ENCODE results near the gene ARFGEF2. TPM values are rescaled to one million over a fixed set of nuclear protein-coding genes. Genes with fewer than 3 reads are reported as not detected.
"Not testable (repeated sequence)": the region's sequence is repeated elsewhere in the genome, so short reads cannot be mapped to it uniquely, and the experiment has no call there.

ARFGEF2 gene
- polyA plus RNA-seq, 1 donor = 12.9 TPM

GRCh38 chr20:48995589-48995988 is 74.1 kb downstream of the ARFGEF2 start:
- DNase-seq (ENCODE audit: low read depth) = no peak

DNA sequence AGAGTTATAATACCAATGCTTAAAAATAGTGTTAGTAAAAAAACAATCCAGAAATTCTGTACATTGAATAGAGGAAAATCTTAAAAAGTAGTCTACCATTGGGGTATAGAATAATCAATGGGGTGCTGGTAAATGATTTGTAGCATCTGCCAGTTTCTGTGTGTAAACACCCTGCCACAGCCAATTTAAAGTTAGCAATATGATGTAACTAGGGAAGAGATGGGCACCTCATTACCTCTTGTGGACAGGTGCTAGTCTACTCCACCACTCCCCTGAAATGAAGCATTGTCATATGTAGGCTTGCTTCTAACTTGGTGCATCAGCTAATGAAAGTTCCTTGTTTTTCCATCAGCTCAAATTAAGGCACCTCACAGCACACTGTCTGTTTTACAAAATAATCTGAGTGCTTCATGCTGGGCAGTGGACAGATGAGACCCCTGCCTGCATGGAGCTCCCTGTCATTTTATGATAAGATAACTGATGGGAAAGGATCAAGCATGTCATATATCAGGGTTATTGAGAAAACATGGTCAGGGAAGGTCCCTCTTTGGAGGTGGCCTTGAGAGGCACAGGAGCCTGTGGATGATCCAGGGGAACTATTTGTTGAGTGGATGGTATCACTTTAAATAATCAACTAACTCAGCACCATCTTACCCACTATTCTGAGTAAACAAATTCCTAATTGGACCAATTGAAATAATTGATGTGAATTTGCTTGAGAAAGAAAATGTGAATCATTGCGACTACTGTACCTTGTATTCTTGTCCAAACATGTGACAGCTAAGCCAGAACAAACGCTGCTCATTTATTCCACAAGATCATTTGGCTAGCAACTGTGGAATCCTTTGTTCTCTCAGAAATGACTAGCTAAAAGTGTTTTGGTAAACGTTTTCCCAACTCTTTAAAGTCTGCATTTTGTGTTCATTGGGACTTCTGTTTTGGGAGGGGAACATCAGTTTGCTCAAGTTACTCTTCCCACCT is 78.7 kb downstream of the ARFGEF2 start:
- DNase-seq (ENCODE audit: low read depth) = peak; percentile 1

GRCh38 chr20:49001741-49002140 is 80.2 kb downstream of the ARFGEF2 start:
- no peak for DNase-seq (ENCODE audit: low read depth)

DNA sequence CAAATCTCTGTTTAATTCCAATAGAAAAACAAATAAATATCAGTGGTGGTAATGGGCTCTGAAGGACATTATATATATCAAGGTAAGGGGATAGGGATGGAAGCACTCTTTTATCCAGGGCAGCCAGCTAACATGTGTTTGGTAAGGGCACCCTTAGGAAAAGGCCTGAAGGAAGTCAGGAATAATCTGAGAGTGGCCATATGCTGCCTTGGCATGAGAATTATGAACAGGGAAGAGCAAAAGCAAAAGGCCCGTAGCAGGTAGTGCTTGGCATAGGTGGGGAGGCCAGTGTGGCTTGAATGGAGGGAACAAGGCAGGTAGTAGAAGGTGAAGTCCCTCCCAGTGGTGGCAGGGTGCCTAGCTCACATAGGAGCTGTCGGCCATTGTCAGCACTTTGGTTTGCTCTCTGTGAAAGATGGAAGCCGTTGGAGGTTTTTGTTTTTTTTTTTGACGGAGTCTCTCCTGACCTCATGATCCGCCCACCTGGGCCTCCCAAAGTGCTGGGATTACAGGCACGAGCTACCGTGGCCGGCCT is 85.0 kb downstream of the ARFGEF2 start:
- no peak for DNase-seq (ENCODE audit: low read depth)

GRCh38 chr20:49009899-49010631 is 88.6 kb downstream of the ARFGEF2 start:
- DNase-seq (ENCODE audit: low read depth) = no peak

DNA sequence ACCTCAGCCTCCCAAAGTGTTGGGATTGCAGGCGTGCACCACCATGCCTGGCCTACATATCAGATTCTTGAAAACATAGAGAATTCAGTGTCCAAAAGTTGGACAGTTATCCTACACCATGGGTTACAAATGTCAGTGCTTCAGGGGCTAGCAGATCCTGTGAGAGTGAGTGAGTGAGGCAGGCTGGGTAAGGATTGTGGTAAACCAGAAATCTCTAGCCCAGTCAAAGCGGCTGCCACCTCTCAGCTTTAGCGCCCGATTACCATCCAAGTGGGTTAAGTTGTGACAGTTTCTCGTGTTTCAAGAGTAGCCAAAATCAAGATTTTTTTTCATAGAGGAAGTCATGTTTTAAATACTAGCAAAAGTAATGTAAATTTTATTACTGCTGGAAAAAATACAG is 102.7 kb downstream of the ARFGEF2 start:
- no peak for DNase-seq (ENCODE audit: low read depth)

DNA sequence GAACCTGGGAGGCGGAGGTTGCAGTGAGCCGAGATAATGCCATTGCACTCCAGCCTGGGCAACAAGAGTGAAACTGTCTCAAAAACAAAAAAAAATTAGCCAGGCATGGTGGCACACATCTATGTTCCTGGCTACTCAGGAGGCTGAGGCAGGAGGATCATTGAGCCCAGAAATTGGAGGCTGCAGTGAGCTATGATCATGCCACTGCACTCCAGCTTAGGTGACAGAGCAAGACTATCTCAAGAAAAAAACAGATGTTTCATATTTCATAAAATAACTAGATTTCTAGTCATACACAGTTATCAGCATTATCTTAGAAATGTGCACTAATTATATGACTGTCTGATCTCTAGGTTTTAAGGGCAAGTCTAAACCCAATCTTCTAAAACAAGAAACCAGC is 106.7 kb downstream of the ARFGEF2 start:
- not testable (repeated sequence) for DNase-seq (ENCODE audit: low read depth)

GRCh38 chr20:49028684-49029083 is 107.2 kb downstream of the ARFGEF2 start:
- DNase-seq (ENCODE audit: low read depth) = no peak

DNA sequence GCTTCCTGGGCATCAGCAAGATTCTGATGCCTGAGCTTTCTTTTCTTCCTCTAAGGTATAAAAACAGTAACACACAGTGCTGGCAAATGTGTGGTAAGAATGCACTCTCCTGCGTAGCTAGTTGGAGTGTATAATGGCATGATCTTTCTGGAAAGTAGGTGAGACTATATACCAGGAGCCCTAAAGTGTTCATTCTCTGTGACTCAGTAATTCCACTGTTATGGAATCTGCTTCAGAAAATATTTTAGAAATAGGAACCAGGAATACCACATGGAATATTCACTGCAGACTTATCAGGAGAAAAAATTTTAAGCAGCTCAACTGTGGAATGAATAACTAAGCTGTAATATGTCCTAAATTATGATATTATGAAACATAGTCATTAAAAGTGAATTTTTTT is 107.7 kb downstream of the ARFGEF2 start:
- no peak for DNase-seq (ENCODE audit: low read depth)

DNA sequence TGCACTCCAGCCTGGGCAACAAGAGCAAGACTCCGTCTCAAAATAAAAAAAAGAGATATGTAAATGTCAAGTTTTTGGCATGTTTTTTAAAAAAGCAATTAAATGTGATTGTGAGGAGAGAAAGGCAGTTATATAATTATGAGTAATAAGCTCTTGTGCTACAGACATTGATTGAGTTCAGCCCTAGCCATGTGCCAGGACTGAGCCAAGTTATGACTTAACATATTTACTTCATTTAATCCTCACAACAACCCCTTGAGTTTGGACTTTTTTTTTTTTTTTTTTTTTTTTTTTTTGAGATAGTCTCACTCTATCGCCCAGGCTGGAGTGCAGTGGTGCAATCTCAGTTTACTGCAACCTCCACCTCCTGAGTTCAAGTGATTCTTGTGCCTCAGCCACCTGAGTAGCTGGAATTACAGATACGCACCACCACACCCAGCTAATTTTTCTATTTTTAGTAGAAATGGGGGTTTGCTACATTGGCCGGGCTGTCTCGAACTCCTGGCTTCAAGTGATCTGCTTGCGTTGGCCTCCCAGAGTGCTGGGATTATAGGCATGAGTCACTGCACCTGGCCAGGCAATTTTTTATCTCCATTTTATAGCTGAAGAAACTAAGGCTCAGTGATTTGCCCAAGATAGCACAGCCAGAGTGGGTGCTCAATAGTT is 109.6 kb downstream of the ARFGEF2 start:
- DNase-seq (ENCODE audit: low read depth) = no peak

DNA sequence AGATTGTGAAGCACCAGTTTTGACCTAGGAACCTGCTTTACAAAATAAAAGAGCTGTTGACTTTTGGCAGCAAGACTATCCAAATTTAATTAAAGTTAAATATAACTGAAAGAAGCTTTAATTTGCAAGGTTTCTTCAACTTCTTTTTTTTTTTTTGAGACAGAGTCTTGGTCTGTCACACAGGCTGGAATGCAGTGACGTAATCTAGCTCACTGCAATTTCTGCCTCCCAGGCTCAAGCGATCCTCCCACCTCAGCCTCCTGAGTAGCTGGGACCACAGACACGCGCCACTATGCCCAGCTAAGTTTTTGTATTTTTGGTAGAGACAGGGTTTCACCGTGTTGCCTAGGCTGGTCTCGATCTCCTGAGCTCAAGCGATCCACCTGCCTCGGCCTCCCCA is 110.9 kb downstream of the ARFGEF2 start:
- no peak for DNase-seq (ENCODE audit: low read depth)

DNA sequence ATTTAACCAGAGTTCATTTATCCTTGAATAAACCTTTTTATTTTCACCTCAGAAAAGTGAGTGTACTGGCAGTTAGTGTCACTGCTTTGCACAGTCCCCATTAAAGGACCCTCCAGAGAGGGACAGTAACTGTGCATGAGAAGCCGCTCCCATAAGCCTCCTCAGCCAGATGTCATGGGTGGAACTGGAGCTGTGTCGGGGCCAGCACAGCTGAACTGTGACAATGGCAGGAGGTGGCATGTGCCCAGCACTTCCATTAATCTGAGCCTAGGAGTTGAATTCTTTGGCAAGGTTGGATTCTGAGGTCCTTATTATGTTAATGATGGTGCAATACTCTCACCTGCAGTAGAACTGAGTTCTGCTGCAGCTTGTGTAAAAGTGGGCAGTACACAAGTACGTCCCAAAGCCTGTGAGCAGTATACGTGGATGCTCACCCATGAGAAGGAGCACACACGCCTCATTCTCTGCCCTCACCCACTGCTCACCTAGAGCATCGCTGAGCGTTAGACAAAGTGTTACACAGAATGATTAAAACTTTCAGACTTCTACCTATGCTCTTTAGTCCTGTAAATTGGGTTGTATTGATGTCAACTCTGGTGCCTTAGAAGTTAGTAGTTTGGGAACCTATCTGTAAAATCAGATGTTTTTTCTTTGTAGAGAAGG is 112.7 kb downstream of the ARFGEF2 start:
- DNase-seq (ENCODE audit: low read depth) = no peak

DNA sequence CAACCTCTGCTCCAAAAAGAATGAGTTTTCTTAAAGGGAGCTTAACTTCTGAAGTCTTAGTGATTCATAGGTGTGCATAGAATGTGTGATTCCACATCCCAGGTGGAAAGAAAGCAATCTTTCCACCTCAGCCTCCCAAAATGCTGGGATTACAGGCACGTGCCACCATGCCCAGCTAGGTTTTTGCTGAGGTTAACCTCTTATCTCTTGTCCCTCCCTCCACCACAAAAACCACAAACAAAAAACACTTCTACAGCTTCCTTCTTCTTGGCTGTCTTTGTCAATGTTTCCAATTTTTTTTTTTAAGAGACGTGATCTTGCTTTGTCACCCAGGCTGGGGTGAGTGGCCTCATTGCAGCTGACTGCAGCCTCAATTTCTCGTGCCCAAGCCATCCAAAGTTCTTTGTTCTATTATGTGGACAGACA is 116.5 kb downstream of the ARFGEF2 start:
- DNase-seq (ENCODE audit: low read depth) = no peak

DNA sequence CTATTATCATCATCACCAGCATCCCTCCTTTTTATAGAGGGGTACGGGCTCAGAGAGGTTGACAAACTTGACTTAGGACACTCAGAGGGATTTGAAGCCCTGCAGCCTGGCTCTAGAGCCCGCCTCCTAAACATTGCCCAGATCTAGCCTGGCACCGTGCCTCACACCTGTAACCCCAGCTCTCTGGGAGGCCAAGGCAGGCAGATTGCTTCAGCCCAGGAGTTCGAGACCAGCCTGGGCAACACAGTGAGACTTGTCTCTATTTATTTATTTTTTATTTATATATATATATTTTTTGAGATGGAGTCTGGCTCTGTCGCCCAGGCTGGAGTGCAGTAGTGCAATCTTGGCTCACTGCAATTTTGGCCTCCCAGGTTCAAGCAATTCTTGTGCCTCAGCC is 118.3 kb downstream of the ARFGEF2 start:
- DNase-seq (ENCODE audit: low read depth) = no peak

- no peak for DNase-seq (ENCODE audit: low read depth)
Observed at GRCh38 chr20:49043000-49043399, 121.5 kb downstream of the ARFGEF2 start.

DNA sequence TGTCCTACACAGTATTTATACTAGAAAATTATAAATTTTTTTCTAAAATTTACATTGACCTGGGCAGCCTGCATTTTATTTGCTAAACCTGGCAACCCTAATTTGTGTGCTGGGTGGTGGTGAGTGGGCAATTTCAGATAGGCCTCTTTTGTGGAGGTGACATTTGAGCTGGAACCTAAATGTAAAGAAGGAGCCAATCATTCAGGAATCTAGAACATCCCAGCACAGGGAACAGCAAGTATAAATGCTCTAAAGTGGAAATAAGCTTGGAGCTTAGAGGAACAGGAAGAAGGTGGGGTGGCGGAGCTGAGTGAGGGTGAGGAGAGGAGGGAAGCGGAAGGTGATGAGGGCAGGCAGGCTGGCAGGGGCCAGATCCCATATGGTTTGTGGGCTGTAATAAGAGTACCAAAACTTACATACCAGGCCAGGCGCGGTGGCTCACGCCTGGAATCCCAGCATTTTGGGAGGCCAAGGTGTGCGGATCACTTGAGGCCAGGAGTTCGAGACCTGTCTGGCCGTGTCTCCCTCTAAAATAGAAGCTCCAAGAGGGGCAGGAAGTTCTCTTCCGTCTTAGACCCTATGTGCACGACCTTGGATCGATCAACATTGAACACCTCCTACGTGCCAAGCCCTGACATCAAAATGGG is 124.1 kb downstream of the ARFGEF2 start:
- peak; percentile 6 for DNase-seq (ENCODE audit: low read depth)

DNA sequence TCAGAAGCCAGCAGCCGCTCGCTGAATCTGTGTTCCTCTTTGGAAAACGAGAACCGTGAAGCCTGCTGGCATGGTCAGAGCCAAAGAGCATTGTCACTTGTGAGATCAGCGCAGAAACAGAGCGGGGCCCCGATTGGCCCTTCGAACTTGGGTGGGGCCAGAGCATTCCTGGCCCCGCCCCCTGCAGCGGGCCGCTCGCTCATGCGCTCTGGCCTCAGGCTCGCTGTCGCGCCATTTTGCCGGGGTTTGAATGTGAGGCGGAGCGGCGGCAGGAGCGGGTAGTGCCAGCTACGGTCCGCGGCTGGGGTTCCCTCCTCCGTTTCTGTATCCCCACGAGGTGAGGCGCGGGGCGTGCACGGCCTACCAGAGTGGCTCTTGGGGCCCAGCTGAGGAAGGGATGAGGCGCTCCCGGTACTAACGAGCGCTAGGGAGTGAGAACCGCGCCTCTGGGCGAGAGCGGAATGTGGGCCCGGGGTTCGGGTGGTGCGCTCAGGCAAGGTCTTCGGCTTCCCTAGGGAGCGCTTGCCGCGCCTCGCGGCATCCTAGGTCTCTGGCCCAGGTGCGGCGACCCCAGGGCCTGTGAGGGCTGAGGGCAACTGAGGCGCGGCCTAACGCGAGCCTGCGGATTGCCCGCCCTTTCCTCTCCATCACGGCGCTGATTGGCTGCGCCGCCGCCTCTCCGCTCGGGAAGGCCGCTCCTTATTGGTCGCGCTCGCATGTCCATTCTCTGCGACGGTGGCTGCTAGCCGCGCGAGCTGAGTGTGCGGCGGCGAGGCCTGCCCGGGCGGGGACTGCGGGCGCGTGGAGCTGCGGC is 124.8 kb downstream of the ARFGEF2 start, which contains the start of gene CSE1L:
Gene CSE1L (plus strand): TSS at position 226 of the 814 bp plus-strand sequence. CDS start 12,152 bp downstream, outside the sequence.
- DNase-seq (ENCODE audit: low read depth) = peak; percentile 85

- DNase-seq (ENCODE audit: low read depth) = no peak
Observed at GRCh38 chr20:49052334-49052733, 130.8 kb downstream of the ARFGEF2 start.

DNA sequence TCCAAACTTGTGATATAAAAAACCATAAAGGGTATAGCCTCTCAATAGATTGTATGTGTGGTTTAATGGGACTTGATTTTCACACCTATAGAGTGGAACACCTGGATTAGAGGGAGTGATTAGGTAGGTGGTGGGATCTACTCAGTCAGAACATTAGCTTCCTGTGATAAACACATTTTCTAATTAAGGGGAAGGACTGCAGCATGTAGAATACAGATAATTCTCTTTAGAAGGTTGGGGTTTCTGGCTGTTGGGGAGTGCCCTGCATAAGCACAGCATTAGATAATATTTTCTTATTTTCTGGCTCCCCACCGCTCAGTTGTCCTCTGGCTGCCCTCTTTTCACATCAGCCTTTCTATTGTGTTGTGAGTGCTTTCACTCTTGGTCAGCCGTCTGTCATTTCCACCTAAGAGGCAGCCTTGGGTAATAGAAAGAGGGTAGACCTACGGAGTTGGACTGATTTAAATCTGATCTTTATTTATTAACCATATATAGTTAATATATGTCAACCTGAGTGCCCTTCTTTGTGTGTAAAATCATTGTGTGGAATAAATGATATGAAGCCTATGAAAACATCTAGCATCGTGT is 132.6 kb downstream of the ARFGEF2 start:
- DNase-seq (ENCODE audit: low read depth) = no peak
